NOMO-1 treated with dmso at 0.1 percent for 144 hours (cell line): Measurements from ENCODE around the gene NRARP.

Source experiments
- DNase-seq: peaks from one replicate; lab custom pipeline; 2025; ENCODE audit not compliant: unreplicated experiment; lab: John Stamatoyannopoulos, UW

Gene NRARP

GRCh38 chr9:137311171-137311985 is 9.3 kb upstream of the NRARP start:
- DNase-seq: no peak

GRCh38 chr9:137310189-137311052 is 8.3 kb upstream of the NRARP start:
- no peak for DNase-seq

- DNase-seq: no peak
Observed at GRCh38 chr9:137309368-137310188, 7.5 kb upstream of the NRARP start.

GRCh38 chr9:137308057-137308619 is 6.1 kb upstream of the NRARP start:
- no peak for DNase-seq

GRCh38 chr9:137307255-137308056 is 5.4 kb upstream of the NRARP start:
- no peak for DNase-seq

GRCh38 chr9:137306850-137307254 is 4.8 kb upstream of the NRARP start:
- DNase-seq: no peak

- DNase-seq: no peak
Observed at GRCh38 chr9:137306066-137306849, 4.2 kb upstream of the NRARP start.

GRCh38 chr9:137305798-137306065 is 3.7 kb upstream of the NRARP start:
- DNase-seq: no peak

- no peak for DNase-seq
Observed at GRCh38 chr9:137305060-137305797, 3.2 kb upstream of the NRARP start.

GRCh38 chr9:137304383-137305059 is 2.5 kb upstream of the NRARP start:
- DNase-seq: no peak

- no peak for DNase-seq
Observed at GRCh38 chr9:137303893-137304382, 1.9 kb upstream of the NRARP start.

- no peak for DNase-seq
Observed at GRCh38 chr9:137303151-137303892, 1.3 kb upstream of the NRARP start.

GRCh38 chr9:137302449-137303150 is 529 bp upstream of the NRARP start:
- DNase-seq: no peak

- no peak for DNase-seq
Observed at GRCh38 chr9:137301081-137301947, 757 bp downstream of the NRARP start.

GRCh38 chr9:137300567-137301080 is 1.4 kb downstream of the NRARP start:
- DNase-seq: no peak

GRCh38 chr9:137299938-137300337 is 2.1 kb downstream of the NRARP start:
- DNase-seq: no peak
